ENCODE data around the gene PRSS36. TPM values are rescaled to one million over a fixed set of nuclear protein-coding genes. Genes with fewer than 3 reads are reported as not detected.

The PRSS36 gene
- polyA plus RNA-seq, 1 experiment = 0.24 TPM

DNA sequence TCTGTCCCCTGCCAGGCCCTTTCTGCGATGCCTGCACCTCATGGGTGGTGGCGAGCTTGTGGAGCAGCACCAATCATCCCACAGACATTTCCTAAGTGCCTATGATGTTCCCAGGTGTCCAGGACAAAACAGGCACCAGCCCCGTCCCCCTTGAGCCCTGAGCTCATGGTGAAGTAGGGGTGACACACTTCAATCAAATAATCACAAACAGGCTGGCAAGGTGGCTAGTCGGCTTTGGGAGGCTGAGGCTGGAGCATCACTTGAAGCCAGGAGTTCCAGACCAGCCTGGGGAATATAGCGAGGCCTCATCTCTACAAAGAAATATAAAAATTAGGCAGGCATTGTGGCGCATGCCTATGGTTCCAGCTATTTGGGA lies 13.6 kb downstream of the PRSS36 start:
- Histone ChIP-seq H3K27ac (ENCODE audit: low read depth, low read length) (no peak overlapping the region), H3K4me3 (ENCODE audit: low read depth, low read length) (no peak overlapping the region), H3K9me3 (ENCODE audit: control insufficient read depth, insufficient read depth, low read length) (no peaks in the 10 kb centered on the region; the same call in 1 of the 2 replicates), H3K27me3 (ENCODE audit: control insufficient read depth, insufficient read depth, low read length) (peaks cover 2% of the 10 kb centered on the region)
- TF ChIP-seq, protein P1, sequence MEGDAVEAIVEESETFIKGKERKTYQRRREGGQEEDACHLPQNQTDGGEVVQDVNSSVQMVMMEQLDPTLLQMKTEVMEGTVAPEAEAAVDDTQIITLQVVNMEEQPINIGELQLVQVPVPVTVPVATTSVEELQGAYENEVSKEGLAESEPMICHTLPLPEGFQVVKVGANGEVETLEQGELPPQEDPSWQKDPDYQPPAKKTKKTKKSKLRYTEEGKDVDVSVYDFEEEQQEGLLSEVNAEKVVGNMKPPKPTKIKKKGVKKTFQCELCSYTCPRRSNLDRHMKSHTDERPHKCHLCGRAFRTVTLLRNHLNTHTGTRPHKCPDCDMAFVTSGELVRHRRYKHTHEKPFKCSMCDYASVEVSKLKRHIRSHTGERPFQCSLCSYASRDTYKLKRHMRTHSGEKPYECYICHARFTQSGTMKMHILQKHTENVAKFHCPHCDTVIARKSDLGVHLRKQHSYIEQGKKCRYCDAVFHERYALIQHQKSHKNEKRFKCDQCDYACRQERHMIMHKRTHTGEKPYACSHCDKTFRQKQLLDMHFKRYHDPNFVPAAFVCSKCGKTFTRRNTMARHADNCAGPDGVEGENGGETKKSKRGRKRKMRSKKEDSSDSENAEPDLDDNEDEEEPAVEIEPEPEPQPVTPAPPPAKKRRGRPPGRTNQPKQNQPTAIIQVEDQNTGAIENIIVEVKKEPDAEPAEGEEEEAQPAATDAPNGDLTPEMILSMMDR (IDR thresholded peaks at IDR 0.05; ENCODE audit: low read depth, low read length) = no peak
- POLR2A ChIA-PET = interaction anchor here (1.2 kb wide), 1 partner anchor 19 kb away, joined by 4 read pairs; the partner anchor contains the start of gene KAT8
- CTCF ChIA-PET = no interaction called here
- no peak for DNase-seq (ENCODE audit: low read depth, low spot score)

DNA sequence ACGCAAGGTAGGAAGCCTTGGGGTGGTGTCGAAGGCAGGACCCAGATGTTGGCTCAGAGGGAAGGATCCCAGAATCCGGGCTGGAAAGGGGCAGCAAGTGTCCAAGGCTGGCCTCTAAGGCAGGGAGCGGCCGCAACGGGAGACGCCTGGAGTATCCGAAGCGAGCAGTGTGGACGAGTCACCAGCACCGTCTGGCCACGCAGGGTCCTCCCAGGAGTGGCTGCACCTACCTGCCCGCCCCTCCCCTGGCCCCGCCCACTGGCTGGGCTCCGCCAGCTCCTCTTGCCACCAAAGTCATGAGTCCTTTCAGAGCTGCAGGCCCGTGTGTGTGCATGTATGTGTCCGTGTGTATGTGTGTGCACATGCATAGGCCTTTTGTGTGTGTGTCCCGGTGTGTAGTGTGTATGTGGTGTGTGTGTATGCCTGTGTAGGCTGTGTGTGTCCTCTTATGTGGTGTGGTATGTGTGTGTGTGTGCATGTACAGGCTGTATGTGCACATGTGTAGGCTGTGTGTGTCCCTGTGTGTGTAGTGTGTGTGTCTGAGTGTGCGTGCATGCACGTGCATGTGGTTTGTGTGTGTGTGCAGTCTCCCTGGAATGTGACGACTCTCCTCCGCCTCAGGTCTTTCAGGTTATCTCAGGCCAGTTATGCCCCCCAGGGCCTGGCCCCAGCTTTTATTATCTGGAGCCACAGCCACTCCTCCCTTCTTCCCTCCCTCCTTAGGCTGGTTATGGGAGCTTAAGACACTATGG lies 14.2 kb downstream of the PRSS36 start, which contains the start of gene PRSS8:
TSS of gene PRSS8 (minus strand) at position 193 of the 752 bp plus-strand sequence. CDS start 229 bp downstream, outside the sequence.
- ChIA-PET POLR2A (interaction anchor here (1.2 kb wide), 1 partner anchor 18 kb away, joined by 4 read pairs; the partner anchor contains the start of gene KAT8), CTCF (no interaction called here)
- Histone ChIP-seq H3K4me3 (ENCODE audit: low read depth, low read length) (no peak within 1 kb of the TSS), H3K27me3 (ENCODE audit: control insufficient read depth, insufficient read depth, low read length) (peaks cover 2% of the 10 kb centered on the region), H3K9me3 (ENCODE audit: control insufficient read depth, insufficient read depth, low read length) (no peaks in the 10 kb centered on the region; the same call in 1 of the 2 replicates), H3K27ac (ENCODE audit: low read depth, low read length) (no peak within 1 kb of the TSS)
- DNase-seq (ENCODE audit: low read depth, low spot score) = no peak
- TF ChIP-seq, protein P1 (IDR thresholded peaks at IDR 0.05; ENCODE audit: low read depth, low read length) = no peak

DNA sequence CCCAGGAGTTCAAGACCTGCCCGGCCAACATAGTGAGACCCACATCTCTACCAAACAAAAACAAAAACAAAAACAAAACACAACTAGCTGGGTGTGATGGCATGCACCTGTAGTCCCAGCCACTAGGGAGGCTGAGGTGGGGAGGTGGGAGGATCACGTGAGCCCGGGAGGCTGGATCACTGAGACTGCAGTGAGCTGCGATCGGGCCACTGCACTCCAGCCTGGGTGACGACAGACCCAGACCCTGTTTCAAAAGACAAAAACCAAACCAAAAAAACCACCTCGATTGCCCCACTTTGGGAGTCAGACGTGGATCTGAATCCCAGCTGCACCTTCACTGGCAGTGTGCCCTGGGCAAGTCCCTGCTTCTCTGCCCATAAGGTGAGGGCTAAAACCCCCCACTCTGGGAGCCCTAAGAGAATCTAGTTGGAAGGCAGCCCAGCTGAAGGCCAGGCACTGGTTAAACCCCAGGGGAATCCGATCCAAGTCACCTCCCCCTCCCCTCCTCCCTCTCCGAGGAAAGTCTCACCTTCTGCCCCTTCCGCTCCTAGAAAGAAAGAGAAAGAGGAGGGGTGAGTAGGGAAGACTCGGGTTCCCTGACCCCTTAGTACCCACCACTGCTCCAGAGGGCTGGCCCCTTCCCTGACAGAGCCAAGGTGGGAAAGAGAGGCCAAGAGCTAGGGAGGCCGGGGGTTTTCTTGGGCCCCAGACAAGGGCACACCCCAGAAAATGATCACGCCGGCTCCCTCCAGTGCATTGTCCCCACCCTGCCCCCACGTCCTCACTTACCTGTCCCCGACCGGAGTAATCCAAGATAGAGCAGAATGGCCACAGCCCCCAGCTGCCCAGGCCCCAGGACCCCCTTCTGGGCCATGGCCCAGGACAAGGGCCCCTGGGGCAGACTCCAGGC lies 15.0 kb downstream of the PRSS36 start:
- H3K27me3 ChIP-seq (ENCODE audit: control insufficient read depth, insufficient read depth, low read length) = peaks cover 2% of the 10 kb centered on the region
- H3K27ac ChIP-seq (ENCODE audit: low read depth, low read length) = no peak overlapping the region
- no peak for DNase-seq (ENCODE audit: low read depth, low spot score)
- TF ChIP-seq, protein P1 (IDR thresholded peaks at IDR 0.05; ENCODE audit: low read depth, low read length) = no peak
- no peak overlapping the region for H3K4me3 ChIP-seq (ENCODE audit: low read depth, low read length)
- POLR2A ChIA-PET = interaction anchor here (1.5 to 1.8 kb wide), 2 partner anchors 17 to 45 kb away, joined by 3 to 4 read pairs; partner anchors contain the start of genes FUS and KAT8
- no peaks in the 10 kb centered on the region; the same call in 1 of the 2 replicates for H3K9me3 ChIP-seq (ENCODE audit: control insufficient read depth, insufficient read depth, low read length)
- CTCF ChIA-PET = no interaction called here

DNA sequence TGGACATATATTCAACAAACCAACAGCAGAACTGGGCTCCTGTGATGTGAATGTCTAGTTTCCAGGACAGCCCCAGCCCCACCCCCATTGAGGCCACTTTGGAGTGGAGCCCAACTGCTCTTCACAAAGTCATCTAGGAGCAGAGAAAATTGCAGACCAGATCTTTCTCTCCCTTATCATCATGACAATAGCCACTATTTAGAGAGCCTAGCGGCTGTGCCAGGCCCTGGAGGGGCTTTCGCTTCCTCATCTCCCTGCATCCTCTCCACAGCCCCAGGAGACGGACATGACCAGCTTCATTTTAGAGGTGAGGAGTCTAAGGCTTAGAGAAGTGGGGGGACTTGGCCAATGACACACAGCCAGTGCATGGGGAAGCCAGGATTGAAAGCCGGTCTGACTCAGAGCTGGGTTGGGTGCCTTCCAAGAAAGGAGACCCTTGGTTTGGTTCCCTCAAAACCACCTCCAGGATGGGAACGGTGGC lies 15.7 kb downstream of the PRSS36 start:
- no peak for DNase-seq (ENCODE audit: low read depth, low spot score)
- Histone ChIP-seq H3K27me3 (ENCODE audit: control insufficient read depth, insufficient read depth, low read length) (peaks cover 2% of the 10 kb centered on the region), H3K9me3 (ENCODE audit: control insufficient read depth, insufficient read depth, low read length) (no peaks in the 10 kb centered on the region; the same call in 1 of the 2 replicates), H3K27ac (ENCODE audit: low read depth, low read length) (no peak overlapping the region), H3K4me3 (ENCODE audit: low read depth, low read length) (no peak overlapping the region)
- TF ChIP-seq, protein P1 (IDR thresholded peaks at IDR 0.05; ENCODE audit: low read depth, low read length) = no peak
- ChIA-PET POLR2A (interaction anchor here (1.5 to 1.8 kb wide), 2 partner anchors 16 to 45 kb away, joined by 3 to 4 read pairs; partner anchors contain the start of genes FUS and KAT8), CTCF (interaction anchor here (1.8 kb wide), 1 partner anchor 8 kb away, joined by 13 read pairs; no protein-coding TSS in a partner anchor)

All from AG04450 (cell line).